GM21447 (cell line): ENCODE data around the gene KLHL40.
"Not testable (repeated sequence)": the region's sequence is repeated elsewhere in the genome, so short reads cannot be mapped to it uniquely, and the experiment has no call there.

Experiments
- ATAC-seq: cut with Tn5 transposase; IDR thresholded peaks from one replicate; pipeline ENCODE4 v1.9.1; 2021; ENCODE audit not compliant: unreplicated experiment

KLHL40 gene

DNA sequence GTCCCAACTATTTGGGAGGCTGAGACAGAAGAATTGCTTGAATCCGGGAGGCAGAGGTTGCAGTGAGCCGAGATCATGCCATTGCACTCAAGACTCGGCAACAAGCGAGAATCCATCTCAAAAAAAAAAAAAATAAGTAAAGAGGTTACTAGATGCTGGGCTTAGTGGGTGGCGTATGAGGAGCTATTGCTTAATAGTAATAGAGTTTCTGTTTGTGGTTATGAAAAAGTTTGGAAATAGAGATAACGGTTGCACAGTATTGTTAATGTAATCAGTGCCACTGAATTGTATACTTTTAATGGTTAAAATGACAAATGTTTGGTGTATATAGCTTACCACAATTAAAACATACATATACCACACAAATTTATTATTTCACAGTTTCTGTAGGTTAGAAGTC lies 32.0 kb downstream of the KLHL40 start:
- ATAC-seq, result no peak

DNA sequence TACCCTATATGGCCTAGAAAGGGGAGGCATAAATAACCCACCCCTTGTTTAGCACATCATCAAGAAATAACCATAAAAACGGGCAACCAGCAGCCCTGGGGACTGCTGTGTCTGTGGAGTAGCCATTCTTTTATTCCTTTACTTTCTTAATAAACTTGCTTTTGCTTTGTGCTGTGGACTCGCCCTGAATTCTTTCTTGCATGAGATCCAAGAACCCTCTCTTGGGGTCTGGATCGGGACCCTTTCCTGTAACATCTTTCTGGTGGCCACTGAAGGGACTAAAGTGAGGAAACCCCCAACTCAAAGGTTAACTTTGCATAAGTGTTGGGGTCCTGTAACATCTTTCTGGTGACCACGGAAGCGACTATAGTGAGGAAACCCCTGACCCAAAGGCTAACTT lies 33.0 kb downstream of the KLHL40 start:
- ATAC-seq, result no peak

DNA sequence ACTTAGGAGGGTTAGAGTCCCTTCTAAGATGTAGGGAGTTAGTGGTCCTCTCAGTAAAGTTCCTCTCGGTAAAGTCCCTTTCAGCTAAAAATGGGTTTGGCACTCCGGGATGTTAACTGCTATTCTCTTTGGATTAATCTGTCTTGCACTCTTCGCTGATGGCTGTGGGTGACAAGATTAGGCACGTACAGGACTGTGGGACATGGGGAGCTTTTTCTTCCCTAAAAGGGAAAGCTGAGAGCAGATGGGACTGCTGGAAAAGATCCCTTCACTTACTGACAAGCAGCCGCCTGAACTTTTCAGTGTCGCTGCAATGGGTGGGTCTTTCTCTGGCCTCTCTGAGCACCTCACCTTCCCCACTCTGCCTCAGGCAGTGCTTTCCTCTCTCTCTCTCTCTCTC lies 33.7 kb downstream of the KLHL40 start:
- no peak for ATAC-seq

DNA sequence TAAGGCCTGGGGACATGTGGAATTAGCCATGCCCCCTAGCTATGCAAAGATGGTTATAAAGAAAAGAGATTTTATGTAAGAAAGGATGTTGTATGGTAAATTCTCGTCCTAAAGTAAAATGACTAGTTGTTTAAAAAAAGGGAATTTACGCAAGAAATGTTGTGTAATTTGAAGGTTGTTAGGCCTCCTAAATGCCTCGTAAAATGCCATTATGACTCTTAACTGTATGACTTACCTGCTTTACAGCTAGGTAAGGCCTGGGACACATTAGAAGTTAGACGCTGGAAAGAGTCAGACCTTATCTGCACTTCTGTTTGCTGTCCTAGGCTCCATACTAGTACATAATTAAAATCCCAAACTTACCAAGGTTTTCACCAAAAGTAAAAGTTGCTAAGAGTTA lies 34.8 kb downstream of the KLHL40 start:
- no peak for ATAC-seq

DNA sequence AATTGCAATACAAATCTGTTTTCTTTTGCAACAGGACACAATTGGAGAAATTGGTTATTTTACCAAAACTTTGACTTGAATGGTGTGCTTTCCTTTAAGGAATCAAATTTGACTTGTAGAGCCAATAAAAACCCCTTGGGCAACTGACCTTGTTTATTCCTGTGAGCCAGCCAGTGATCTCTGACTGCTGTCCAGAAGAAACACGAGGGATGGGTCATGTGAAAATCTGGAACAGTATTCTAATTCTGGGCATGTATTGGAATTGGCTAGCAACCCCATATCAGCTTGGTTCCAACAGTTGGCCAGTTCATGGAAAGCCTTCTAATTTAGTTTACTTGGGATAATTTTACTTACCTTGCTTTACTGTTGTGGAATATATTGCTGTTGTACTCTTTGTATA lies 36.4 kb downstream of the KLHL40 start:
- no peak for ATAC-seq

DNA sequence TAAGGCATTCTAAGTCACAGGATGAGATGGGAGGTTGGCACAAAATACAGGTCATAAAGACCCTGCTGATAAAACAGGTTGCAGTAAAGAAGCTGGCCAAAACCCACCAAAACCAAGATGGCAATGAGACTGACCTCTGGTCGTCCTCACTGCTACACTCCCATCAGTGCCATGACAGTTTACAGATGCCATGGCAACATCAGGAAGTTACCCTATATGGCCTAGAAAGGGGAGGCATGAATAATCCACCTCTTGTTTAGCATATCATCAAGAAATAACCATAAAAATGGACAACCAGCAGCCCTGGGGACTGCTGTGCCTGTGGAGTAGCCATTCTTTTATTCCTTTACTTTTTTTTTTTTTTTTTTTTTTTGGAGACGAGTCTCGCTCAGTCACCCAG lies 37.1 kb downstream of the KLHL40 start:
- not testable (repeated sequence) for ATAC-seq

DNA sequence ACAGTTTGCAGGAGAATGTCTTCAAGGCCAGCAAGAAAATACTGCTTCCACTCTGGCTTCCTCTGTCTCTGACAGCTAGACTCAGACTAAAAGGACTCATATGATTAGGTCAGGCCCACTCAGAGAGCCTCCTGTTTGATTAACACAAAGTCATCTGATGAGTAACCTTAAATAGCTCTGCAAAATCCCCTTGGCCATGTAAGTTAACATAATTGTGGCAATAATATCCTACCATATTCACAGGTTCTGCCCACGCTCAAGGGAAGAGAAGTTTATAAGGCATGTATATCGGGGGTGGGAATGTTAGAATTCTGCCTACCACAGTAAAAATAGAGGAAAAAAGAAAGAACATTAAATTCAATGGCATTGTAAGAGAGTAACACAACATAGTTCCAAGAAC lies 37.9 kb downstream of the KLHL40 start:
- no peak for ATAC-seq

DNA sequence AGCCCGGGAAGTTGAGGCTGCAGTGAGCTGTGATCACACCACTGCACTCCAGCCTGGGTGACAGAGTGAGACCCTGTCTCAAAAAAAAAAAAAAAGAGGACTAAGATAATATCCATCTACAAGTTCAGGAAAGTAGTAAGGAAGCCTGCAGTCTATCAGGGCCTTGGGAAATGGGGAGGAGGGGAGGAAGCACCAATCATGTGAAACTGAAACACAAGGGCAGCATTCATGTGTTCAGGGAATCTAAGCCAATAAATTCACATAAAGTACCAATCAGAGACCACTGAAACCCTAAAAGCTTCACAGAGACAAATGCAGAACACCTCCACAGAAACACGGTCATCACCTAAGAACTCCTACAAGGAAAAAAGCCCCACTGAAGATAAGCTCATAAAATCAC lies 40.1 kb downstream of the KLHL40 start:
- no peak for ATAC-seq

DNA sequence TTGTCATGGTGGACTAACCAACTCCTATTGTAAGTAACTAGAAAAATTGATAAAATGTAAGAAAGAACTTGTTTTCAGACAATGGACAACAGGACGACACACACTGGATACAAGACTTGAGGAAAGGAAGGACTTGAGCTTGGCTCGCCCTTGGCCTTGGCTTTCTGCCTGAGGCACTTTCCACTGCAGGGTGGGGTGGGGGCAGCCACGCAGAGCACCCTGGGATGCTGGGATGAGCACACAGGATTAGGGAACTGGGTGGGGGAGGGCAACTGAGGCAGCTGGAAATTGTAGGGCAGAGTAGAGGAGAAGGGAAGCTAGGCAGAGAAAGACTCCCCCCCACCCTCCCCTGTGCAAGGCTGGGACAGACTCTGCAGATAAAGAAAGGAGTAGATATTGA lies 42.7 kb downstream of the KLHL40 start:
- no peak for ATAC-seq

DNA sequence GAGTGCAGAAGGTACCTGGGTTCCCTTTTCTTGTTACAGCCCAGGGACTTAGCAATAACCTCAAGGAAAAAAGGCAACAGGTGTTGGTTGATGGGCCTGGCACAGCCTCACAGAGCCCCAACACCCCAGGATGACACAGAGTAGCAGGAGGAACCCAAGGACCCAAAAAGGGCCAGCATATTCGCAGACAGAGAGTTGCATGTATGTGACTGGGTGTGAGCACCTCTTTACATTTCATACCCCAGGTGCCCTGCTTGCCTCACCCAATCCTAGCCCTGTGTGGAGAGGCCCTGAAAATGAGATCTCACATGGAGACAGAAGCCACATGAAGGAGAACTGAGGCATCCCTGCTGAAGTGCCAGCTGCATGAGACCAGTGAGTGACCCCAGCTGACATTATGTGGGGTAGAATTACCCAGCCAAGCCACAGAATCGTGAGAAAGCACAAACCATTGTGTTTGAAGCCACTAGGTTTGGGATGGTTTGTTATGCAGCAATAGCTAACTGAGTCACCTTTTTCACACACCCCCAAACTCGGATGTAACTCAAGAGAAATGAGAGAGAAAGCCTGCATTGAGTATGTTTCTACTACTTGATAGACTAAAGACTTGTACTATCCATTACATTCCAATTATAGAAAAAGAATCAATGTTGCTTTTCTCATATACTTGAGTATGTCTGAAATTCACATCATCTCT lies 43.5 kb downstream of the KLHL40 start:
- no peak for ATAC-seq

DNA sequence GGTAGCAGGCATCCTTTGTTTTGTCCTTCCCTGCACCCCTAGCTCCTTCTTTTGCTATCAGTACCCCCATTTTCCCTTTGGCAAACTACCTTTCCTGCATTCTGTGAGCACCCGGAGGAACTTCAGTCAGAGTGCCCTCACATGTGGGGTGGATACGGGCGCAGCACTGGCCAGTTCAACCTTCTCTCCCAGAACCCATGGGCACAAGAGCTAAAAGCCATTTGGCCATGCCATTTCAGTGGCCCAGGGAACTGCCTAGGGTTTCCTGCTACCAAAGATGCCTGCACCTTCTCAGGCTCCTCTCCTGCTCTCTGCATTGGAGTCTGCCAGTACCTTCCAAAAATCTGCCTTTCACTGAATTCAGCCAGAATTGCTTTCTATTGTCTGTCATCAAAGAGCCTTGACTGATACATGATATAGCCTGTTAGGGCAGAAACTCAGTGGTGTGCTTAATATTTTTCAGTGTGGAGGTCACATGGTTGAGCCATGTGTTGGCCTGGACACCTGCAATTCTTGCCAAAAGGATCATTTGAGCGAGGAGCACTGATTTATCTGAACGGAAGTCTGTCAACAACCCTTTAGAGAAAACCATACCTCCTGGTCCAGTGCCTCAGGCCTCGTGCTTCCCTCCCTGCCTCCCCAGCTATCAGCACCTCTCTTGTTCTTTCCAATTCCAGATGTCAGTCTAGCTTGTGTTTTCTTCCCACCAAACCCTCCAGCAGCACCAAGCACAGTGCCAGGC lies 44.2 kb downstream of the KLHL40 start:
- no peak for ATAC-seq

DNA sequence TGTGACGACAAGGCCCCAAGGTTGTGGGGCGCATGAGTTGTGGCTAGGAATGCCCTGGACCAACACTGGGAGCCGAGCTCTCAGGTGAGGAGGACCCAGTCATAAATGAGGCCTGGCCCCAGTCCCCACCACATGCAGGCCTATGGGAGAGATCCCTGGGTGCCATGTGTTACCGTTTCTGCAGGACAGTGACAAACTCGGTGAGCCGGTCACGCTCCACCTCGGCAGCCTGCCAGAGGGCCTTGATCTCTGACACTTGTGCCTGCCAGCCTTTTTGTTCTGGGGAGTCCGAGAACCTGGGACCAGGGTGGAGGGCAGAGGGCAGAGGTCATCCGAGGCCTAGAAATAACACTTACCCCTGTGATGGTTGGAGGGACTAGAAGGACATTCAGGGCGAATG lies 45.0 kb downstream of the KLHL40 start:
- ATAC-seq, result no peak

DNA sequence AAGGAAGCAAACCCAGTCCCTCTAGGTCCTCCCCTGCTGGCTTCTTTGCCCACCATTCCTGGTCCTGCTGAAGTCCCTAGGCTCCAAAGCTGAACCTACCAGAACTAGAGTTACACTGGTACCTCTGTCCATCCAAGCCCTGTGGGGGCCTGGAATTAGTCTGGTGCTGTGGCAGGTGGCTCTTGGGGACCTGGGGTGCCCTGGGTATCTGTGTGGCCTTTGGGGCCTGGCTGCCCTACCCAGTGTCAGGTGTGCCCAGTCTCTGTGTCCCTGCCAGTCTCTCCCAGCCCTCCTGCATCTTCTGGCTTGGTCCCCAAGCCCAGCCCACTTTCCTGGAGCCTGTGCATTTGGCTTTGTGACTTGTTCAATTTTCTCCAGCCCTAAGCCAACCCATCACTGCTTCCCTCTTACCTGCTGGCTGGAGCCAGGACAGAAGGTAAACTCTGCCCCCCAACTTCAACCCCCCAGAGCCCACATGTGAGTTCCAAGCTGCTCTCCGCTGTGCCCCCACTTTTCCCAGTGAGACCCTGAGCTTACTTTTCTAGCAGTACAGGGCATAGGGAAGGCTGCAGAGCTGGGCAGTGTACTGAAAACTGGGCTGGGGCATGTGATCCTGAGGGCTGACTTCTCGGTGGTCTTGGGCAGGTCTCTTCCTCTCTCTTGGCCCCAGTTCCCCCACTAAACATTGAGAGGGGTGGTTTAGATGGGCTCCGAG lies 45.5 kb downstream of the KLHL40 start:
- no peak for ATAC-seq

DNA sequence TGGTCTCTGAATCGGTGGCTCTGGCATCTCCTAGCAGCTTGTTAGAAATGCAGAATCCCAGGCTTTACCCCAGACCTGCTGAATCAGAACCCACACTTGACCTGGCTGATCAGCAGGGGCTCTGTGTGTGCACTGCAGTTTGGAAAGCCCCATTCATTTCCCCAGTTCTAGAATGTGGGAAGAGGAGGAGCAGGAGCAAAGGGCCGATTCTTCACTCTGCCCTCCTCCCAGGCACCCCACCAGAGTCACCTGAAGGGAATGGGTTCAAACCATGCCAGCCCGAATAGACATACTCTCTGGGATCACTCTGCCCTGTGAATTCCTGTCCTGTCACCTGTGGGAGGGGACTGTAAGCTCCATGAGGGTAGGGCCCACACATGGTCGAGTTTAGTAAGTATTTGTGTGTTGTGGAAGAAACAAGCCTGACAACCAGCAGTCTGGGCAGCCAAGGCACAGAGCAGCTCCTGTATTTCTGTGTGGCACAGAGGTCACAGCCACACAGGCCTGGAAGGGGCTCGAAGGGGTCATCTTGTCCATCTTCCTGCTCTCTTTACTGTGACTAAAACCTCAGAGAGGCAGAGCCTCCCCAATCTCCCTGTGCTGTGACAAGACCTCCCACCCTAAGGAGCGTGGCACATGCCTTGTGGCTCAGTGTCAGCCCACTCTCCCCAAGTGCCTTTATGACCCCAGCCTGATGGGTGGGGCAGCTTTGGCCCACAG lies 46.3 kb downstream of the KLHL40 start:
- ATAC-seq, result no peak

DNA sequence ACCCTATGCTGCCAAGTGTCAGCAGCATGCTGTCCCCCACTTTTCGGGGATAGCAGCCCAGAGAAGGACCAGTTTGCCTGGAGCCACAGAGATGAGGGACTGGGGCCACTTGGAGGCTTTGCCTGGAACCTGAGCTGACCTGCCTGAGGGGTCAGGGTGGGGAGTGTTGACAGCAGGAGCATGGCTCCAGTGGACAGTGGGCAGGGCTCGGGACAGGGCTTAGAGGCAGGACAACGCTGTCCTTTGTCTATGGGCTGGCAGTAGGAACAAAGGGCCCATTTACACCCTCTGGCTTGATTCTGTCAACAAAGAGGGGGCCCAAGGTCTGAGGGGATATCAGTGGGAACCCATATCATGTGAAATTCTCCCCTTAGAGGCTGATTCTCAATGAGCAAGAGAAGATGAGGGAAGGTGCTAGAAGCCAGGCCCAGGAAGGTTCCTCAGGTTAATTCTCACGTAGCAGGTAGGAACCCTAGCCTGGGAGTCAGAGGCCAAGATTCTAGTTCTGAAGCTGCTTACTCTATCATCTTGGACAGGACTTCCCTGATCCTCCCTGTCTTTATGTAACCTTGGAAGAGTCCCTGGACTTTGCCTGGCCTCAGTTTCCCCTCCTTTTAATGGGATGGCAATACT lies 47.0 kb downstream of the KLHL40 start:
- ATAC-seq, result no peak

DNA sequence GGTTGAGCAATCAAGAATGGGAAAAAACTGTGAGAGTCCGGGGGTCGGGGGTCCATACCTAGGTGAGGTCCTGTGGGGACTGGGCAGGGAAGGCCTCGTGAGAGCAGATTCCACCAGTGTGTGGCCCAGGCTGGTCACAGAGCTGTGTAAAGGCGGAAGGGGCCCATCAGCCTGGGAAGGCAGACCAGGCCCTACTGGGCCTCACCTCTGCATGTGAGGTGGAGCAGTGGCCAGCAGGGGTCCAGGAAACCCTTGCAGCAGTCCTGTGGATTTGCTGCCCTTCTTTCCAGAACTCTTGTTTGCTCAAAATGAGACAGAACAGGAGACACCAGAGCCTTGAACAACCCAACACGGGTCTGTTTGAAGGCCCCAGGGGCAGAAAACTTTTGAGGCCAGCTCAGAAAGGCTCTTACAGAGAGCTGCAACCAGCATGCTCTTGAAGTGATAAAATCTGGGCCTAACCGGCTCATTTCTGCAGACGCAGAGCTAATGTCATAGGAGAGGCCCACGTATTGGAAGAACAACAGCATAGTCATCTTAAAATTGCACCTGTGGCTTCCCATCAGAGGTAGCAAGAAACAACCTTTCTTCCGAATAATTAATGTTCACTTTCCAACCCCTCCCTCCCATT lies 47.6 kb downstream of the KLHL40 start:
- ATAC-seq, result no peak

DNA sequence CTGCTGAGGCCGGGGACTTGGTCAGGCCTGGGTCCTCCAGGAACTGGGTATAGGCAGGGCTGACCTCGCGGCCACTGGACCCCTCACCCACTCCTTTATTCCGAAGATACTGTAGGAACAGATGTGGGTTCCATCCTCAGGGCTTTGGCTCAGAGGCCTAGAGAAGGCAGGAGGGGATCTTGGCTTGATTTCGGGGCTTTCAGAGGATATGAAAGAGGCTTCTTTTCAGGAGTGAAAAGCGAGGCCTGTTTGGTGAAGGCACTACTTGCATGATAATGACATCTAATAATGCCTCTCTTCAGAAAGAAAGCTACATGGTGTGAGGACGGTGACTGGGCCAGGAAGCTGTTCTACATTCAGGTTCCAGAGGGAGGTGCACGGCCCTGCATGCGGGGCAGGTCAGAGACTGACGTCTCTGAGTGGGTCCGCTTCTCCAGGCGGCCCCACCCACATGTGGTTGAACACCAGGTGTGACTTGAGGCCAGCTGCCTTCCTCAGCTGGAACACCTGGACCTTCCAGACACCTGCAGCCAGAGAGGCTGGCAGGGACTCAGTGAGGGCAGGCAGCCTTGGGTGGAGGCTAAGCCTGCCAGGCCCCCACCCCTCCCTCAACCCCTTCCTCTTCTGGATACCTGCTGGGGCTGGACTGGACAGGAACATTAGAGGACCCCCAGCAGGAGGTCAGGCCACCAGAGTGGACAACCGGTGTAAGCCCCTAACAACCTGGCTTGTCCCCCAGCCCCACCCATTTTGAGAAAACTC lies 48.3 kb downstream of the KLHL40 start:
- ATAC-seq, result no peak

DNA sequence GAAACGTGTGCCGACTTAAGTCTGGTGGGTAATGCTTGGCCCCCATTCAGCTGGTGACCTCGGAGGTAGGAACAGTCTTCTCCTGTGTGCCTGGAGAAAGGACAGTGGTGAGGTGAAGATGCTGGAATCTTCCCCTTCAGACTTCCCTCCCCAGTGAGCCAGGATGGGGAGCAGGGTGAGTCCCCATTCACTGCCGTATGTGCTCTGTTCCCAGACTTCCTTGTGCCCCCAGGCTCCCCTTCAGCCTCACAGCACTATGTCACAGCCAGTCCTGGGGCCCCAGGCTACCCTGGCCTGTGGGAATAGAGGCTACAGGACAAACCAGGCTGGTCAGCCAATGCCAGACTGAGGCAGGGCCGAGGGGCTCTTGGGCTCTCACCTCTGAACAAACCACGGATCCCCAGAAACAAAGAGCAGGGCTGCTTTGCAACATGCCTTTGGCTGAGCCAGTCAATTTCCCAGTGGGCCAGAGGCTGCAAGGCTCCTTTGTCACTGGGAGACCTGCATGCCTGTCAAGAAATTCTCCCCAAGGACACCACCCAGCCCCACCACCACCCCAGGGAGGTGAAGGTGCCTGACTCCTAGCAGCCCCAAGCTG lies 49.0 kb downstream of the KLHL40 start:
- ATAC-seq, result no peak

DNA sequence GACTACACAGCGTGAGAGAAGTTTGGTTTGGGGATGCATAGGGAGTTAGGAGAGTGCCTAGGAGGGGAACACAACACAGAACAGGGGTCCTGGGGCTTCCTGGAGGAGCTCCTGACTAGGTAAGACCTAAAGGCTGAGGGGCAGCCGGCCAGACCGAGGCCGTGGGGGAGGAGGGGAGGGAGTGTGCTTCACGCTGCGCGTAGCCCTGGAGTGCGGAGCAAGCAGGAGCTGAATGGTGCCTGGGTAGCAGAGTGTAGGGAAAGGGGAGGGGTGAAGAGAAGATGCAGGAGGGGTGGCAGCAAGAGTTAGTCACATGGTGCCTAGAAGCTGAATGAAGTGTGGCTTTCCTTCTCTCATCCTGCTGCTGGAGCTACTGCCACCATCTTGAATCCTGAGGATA lies 49.7 kb downstream of the KLHL40 start:
- no peak for ATAC-seq
